Thyroid gland (tissue), 4 donors: Measurements from ENCODE around the gene IGSF9B. TPM values are rescaled to one million over a fixed set of nuclear protein-coding genes. Genes with fewer than 3 reads are reported as not detected.

Experiments used
- DNase-seq, 2 donors: peaks; one replicate each; pipeline ENCODE4 v3.0.0-alpha.2; 2019
- H3K27ac ChIP-seq, 3 donors: fragments of 200-600 bp; sonication (generic); 1 replicate in 2 of 3; 2 replicates in 1 of 3; pipeline ENCODE4 v1.5.1; 2016 to 2019; ENCODE audit warnings: mild to moderate bottlenecking in 1 of 3, moderate library complexity in 1 of 3
- H3K27me3 ChIP-seq: fragments of 200-600 bp; sonication (generic); one replicate; pipeline ENCODE4 v1.5.1; 2019
- H3K36me3 ChIP-seq, 2 donors: fragments of 200-600 bp; sonication (generic); one replicate each; pipeline ENCODE4 v1.5.1; 2016 to 2019
- H3K4me1 ChIP-seq, 2 donors: fragments of 200-600 bp; sonication (generic); one replicate each; pipeline ENCODE4 v1.5.1; 2017 to 2019
- H3K4me3 ChIP-seq, 3 donors: fragments of 200-600 bp; sonication (generic); replicated peaks in 1 of 3; 1 replicate in 2 of 3; 2 replicates in 1 of 3; pipeline ENCODE4 v1.5.1; 2016; ENCODE audit warnings: mild to moderate bottlenecking in 1 of 3
- H3K9me3 ChIP-seq: fragments of 200-600 bp; sonication (generic); one replicate; pipeline ENCODE4 v1.5.1; 2017
- CTCF ChIP-seq, 6 experiments: fragments of 200-600 bp in 3 of 6; fragments of 450-650 bp in 3 of 6; sonication (generic) in 3 of 6; IDR thresholded peaks; one replicate each; pipeline ENCODE4 v1.5.1; 2016 to 2019; ENCODE audit warnings: antibody characterized with exemption in 6 of 6, mild to moderate bottlenecking in 2 of 6, inconsistent platforms in 1 of 6, moderate library complexity in 1 of 6
- POLR2A ChIP-seq, 2 donors: fragments of 450-650 bp; IDR thresholded peaks; one replicate each; pipeline ENCODE4 v1.6.1; 2017; ENCODE audit warnings: antibody characterized with exemption in 2 of 2, mild to moderate bottlenecking in 2 of 2, moderate library complexity in 1 of 2
- WGBS, 2 donors: methylation state at CpG; one replicate each; pipeline ENCODE4 v1.1.5; 2017; 5-methylcytosine and 5-hydroxymethylcytosine counted together
- intact Hi-C: fragments of 100-400 bp; cut with DNase I; formaldehyde crosslinking; loops from one replicate; pipeline ENCODE4 v1.15.1; 2023
- total RNA-seq, 4 donors: library from RNA; depleted of rRNA; stranded (reverse); fragments of >200 nt; gene quantifications; one replicate each; pipeline ENCODE4 v1.2.3, GENCODE V29; 2016

Gene IGSF9B
- total RNA-seq, 4 donors from 2014 or later = 9.7 to 36.5 (median 13.8) TPM

- H3K4me1 ChIP-seq = peaks cover 0 to 20% of the 10 kb centered on the region in 2 donors
- no peak overlapping the region for H3K27ac ChIP-seq
- no peak overlapping the region for H3K4me3 ChIP-seq
- no peak for TF ChIP-seq POLR2A (IDR thresholded peaks at IDR 0.05)
- no peak for TF ChIP-seq CTCF (IDR thresholded peaks at IDR 0.05)
- no peaks in the 10 kb centered on the region for H3K36me3 ChIP-seq
- no peaks in the 10 kb centered on the region for H3K27me3 ChIP-seq
- no peak for DNase-seq
- 93 to 100% methylated on average over 5 to 9 of the region's 12 CpGs for WGBS, 2 donors
- no peaks in the 10 kb centered on the region for H3K9me3 ChIP-seq
- intact Hi-C loops = no loop called here
Measured at GRCh38 chr11:133943950-133944698, 12.6 kb downstream of the IGSF9B start.

GRCh38 chr11:133942577-133942976 lies 14.2 kb downstream of the IGSF9B start:
- Histone ChIP-seq H3K4me3 (no peak overlapping the region), H3K27ac (no peak overlapping the region), H3K4me1 (peaks cover 0 to 20% of the 10 kb centered on the region in 2 donors), H3K36me3 (no peaks in the 10 kb centered on the region), H3K9me3 (no peaks in the 10 kb centered on the region), H3K27me3 (no peaks in the 10 kb centered on the region)
- intact Hi-C loops = no loop called here
- DNase-seq = no peak
- 87 to 90% methylated on average over 7 of the region's 7 CpGs for WGBS, 2 donors
- no peak for TF ChIP-seq CTCF (IDR thresholded peaks at IDR 0.05)

GRCh38 chr11:133941546-133941945 lies 15.2 kb downstream of the IGSF9B start:
- H3K36me3 ChIP-seq = peaks cover 0 to 9% of the 10 kb centered on the region in 2 donors
- 91 to 94% methylated on average over 13 of the region's 13 CpGs for WGBS, 2 donors
- intact Hi-C loops = no loop called here
- TF ChIP-seq CTCF (IDR thresholded peaks at IDR 0.05) = no peak
- TF ChIP-seq POLR2A (IDR thresholded peaks at IDR 0.05) = no peak
- no peaks in the 10 kb centered on the region for H3K27me3 ChIP-seq
- peaks cover 0 to 10% of the 10 kb centered on the region in 2 donors for H3K4me1 ChIP-seq
- DNase-seq = no peak
- no peak overlapping the region for H3K27ac ChIP-seq
- H3K4me3 ChIP-seq = no peak overlapping the region
- H3K9me3 ChIP-seq = no peaks in the 10 kb centered on the region

GRCh38 chr11:133940034-133940433 lies 16.7 kb downstream of the IGSF9B start:
- Histone ChIP-seq H3K36me3 (peaks cover 0 to 13% of the 10 kb centered on the region in 2 donors), H3K4me1 (no peaks in the 10 kb centered on the region), H3K9me3 (no peaks in the 10 kb centered on the region), H3K27me3 (no peaks in the 10 kb centered on the region), H3K4me3 (no peak overlapping the region), H3K27ac (no peak overlapping the region)
- intact Hi-C loops = no loop called here
- no peak for TF ChIP-seq CTCF (IDR thresholded peaks at IDR 0.05)
- TF ChIP-seq POLR2A (IDR thresholded peaks at IDR 0.05) = no peak
- DNase-seq = no peak
- 95 to 96% methylated on average over 56 of the region's 56 CpGs for WGBS, 2 donors

DNA sequence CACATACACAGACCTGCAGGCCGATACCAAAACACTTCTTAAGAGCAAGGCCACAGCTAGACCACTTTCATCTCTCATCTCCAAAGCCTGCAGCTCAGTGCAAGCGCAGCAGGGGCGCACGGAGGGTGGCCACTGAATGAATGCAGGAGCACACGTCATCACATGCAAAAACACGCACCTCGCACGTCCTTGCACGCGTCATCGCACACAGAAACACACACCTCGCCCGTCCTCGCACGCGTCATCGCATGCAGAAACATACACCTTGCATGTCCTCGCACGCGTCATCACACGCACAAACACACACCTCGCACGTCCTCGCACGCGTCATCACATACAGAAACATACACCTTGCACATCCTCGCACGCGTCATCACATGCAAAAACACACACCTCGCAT lies 17.2 kb downstream of the IGSF9B start:
- H3K27me3 ChIP-seq = no peaks in the 10 kb centered on the region
- no peak for DNase-seq
- intact Hi-C loops = no loop called here
- TF ChIP-seq POLR2A (IDR thresholded peaks at IDR 0.05) (no peak), CTCF (IDR thresholded peaks at IDR 0.05) (no peak)
- H3K36me3 ChIP-seq = peaks cover 0 to 15% of the 10 kb centered on the region in 2 donors
- no peaks in the 10 kb centered on the region for H3K9me3 ChIP-seq
- no peaks in the 10 kb centered on the region for H3K4me1 ChIP-seq
- WGBS, 2 donors = 96 to 97% methylated on average over 30 of the region's 30 CpGs
- no peak overlapping the region for H3K4me3 ChIP-seq
- no peak overlapping the region for H3K27ac ChIP-seq
